ENCODE results near the gene OR2F1.

Gene OR2F1

GRCh38 chr7:143934526-143935325 lies 19.9 kb upstream of the OR2F1 start, which contains the start of gene OR2F2:
Gene OR2F2, plus strand, starts transcription at chr7:143935233. Its CDS starts 0 bp downstream, at chr7:143935233.
- Histone ChIP-seq H3K27ac (replicated peaks) (no peak within 1 kb of the TSS), H3K27me3 (ENCODE audit: insufficient read depth, poor library complexity, severe bottlenecking) (no peaks in the 10 kb centered on the region), H3K4me3 (replicated peaks; ENCODE audit: insufficient read depth, low read length) (no peak within 1 kb of the TSS)
- TF ChIP-seq CTCF (IDR thresholded peaks at IDR 0.05; ENCODE audit: insufficient read depth, low read length) (no peak), GABPA (IDR thresholded peaks at IDR 0.05; ENCODE audit: low read depth) (no peak), POLR2AphosphoS5 (IDR thresholded peaks at IDR 0.05; ENCODE audit: low read depth) (no peak), REST (IDR thresholded peaks at IDR 0.05; ENCODE audit: insufficient replicate concordance, low read depth) (no peak), SPI1 (IDR thresholded peaks at IDR 0.05; ENCODE audit: borderline replicate concordance, low read depth) (no peak)
- no peak for DNase-seq (ENCODE audit: low read depth in 1 of 2, low spot score in 1 of 2)

- Histone ChIP-seq H3K4me3 (replicated peaks; ENCODE audit: insufficient read depth, low read length) (no peak overlapping the region), H3K27ac (replicated peaks) (no peak overlapping the region), H3K27me3 (ENCODE audit: insufficient read depth, poor library complexity, severe bottlenecking) (no peaks in the 10 kb centered on the region)
- no peak for DNase-seq (ENCODE audit: low read depth in 1 of 2, low spot score in 1 of 2)
- TF ChIP-seq SPI1 (IDR thresholded peaks at IDR 0.05; ENCODE audit: borderline replicate concordance, low read depth) (no peak), GABPA (IDR thresholded peaks at IDR 0.05; ENCODE audit: low read depth) (no peak), REST (IDR thresholded peaks at IDR 0.05; ENCODE audit: insufficient replicate concordance, low read depth) (no peak), POLR2AphosphoS5 (IDR thresholded peaks at IDR 0.05; ENCODE audit: low read depth) (no peak), CTCF (IDR thresholded peaks at IDR 0.05; ENCODE audit: insufficient read depth, low read length) (no peak)
Measured at GRCh38 chr7:143936087-143937009, 18.3 kb upstream of the OR2F1 start.

GRCh38 chr7:143938379-143939243 lies 16.0 kb upstream of the OR2F1 start:
- TF ChIP-seq REST (IDR thresholded peaks at IDR 0.05; ENCODE audit: insufficient replicate concordance, low read depth) (no peak), POLR2AphosphoS5 (IDR thresholded peaks at IDR 0.05; ENCODE audit: low read depth) (no peak), CTCF (IDR thresholded peaks at IDR 0.05; ENCODE audit: insufficient read depth, low read length) (no peak), GABPA (IDR thresholded peaks at IDR 0.05; ENCODE audit: low read depth) (no peak), SPI1 (IDR thresholded peaks at IDR 0.05; ENCODE audit: borderline replicate concordance, low read depth) (no peak)
- Histone ChIP-seq H3K4me3 (replicated peaks; ENCODE audit: insufficient read depth, low read length) (no peak overlapping the region), H3K27ac (replicated peaks) (no peak overlapping the region), H3K27me3 (ENCODE audit: insufficient read depth, poor library complexity, severe bottlenecking) (no peaks in the 10 kb centered on the region)
- DNase-seq (ENCODE audit: low read depth in 1 of 2, low spot score in 1 of 2) = no peak

Measured in HL-60 (cell line).